Neural progenitor cell (in vitro differentiated cells): ENCODE data around the gene GAPT. TPM values are rescaled to one million over a fixed set of nuclear protein-coding genes. Genes with fewer than 3 reads are reported as not detected.
A peak's percentile ranks its signal among the peaks of the same experiment; 100 is the strongest.

Experiments used
- DNase-seq: peaks from one replicate; pipeline ENCODE4 v3.0.0-alpha.2; 2016; ENCODE audit warnings: low spot score
- H2AFZ ChIP-seq: fragments of 200-600 bp; sonication (generic); replicated peaks from 2 replicates; pipeline ENCODE4 v1.6.1; 2016; ENCODE audit warnings: antibody characterized with exemption
- H3F3A ChIP-seq: fragments of 200-600 bp; sonication (generic); 2 replicates; pipeline ENCODE4 v1.6.1; 2016; ENCODE audit warnings: antibody characterized with exemption, low read depth
- H3K27ac ChIP-seq: fragments of 200-600 bp; sonication (generic); 2 replicates; pipeline ENCODE4 v1.5.1; 2016; ENCODE audit warnings: mild to moderate bottlenecking
- H3K27me3 ChIP-seq: fragments of 200-600 bp; sonication (generic); 2 replicates; pipeline ENCODE4 v1.6.1; 2016; ENCODE audit warnings: mild to moderate bottlenecking, moderate library complexity
- H3K36me3 ChIP-seq: fragments of 200-600 bp; sonication (generic); 2 replicates; pipeline ENCODE4 v1.5.1; 2016
- H3K4me1 ChIP-seq: fragments of 200-600 bp; sonication (generic); 2 replicates; pipeline ENCODE4 v1.6.1; 2016; ENCODE audit warnings: mixed run types
- H3K4me2 ChIP-seq: fragments of 200-600 bp; sonication (generic); 2 replicates; pipeline ENCODE4 v1.6.1; 2016
- H3K4me3 ChIP-seq: fragments of 200-600 bp; sonication (generic); 2 replicates; pipeline ENCODE4 v1.5.1; 2016
- H3K79me2 ChIP-seq: fragments of 200-600 bp; sonication (generic); 2 replicates; pipeline ENCODE4 v1.6.1; 2016; ENCODE audit warnings: low read depth
- H3K9ac ChIP-seq: fragments of 200-600 bp; sonication (generic); 2 replicates; pipeline ENCODE4 v1.6.1; 2016
- H3K9me3 ChIP-seq: fragments of 200-600 bp; sonication (generic); 2 replicates; pipeline ENCODE4 v1.5.1; 2016; ENCODE audit warnings: low read depth
- H4K20me1 ChIP-seq: fragments of 200-600 bp; sonication (generic); 2 replicates; pipeline ENCODE4 v1.6.1; 2016; ENCODE audit warnings: low read depth
- H3K27ac Mint-ChIP-seq: 3 replicates; pipeline ENCODE4 v1.8.0; 2021; ENCODE audit warnings: mixed read lengths
- H3K27me3 Mint-ChIP-seq: 2 replicates; pipeline ENCODE4 v1.8.0; 2022; ENCODE audit warnings: low read depth, mild to moderate bottlenecking, inconsistent platforms, moderate library complexity, mixed read lengths; ENCODE audit not compliant: insufficient read depth
- H3K36me3 Mint-ChIP-seq: 3 replicates; pipeline ENCODE4 v1.8.0; 2021; ENCODE audit warnings: mixed read lengths
- H3K4me1 Mint-ChIP-seq: 3 replicates; pipeline ENCODE4 v1.8.0; 2021; ENCODE audit warnings: mixed read lengths
- H3K4me3 Mint-ChIP-seq: 3 replicates; pipeline ENCODE4 v1.8.0; 2021; ENCODE audit warnings: mild to moderate bottlenecking, moderate library complexity, mixed read lengths
- H3K9me3 Mint-ChIP-seq: 3 replicates; pipeline ENCODE4 v1.8.0; 2020; ENCODE audit warnings: mixed read lengths
- EZH2 ChIP-seq: fragments of 200-600 bp; sonication (generic); IDR thresholded peaks from 2 replicates; pipeline ENCODE4 v1.6.1; 2017; ENCODE audit warnings: antibody characterized with exemption, mild to moderate bottlenecking, moderate library complexity
- EZH2phosphoT487 ChIP-seq: fragments of 200-600 bp; sonication (generic); IDR thresholded peaks from 2 replicates; pipeline ENCODE4 v1.6.1; 2017; ENCODE audit warnings: antibody characterized with exemption
- total RNA-seq: library from RNA; depleted of rRNA; stranded (reverse); fragments of >200 nt; gene quantifications from 2 replicates; pipeline ENCODE4 v1.2.3, GENCODE V29; 2015; ENCODE audit warnings: low replicate concordance
- TF ChIP-seq, protein P1 (sequence below): fragments of 200-600 bp; sonication (generic); IDR thresholded peaks from 2 replicates; pipeline ENCODE4 v1.5.1; 2017; ENCODE audit warnings: antibody characterized with exemption, mild to moderate bottlenecking

GAPT gene
- total RNA-seq, 1 donor from 2014 or later = not detected

DNA sequence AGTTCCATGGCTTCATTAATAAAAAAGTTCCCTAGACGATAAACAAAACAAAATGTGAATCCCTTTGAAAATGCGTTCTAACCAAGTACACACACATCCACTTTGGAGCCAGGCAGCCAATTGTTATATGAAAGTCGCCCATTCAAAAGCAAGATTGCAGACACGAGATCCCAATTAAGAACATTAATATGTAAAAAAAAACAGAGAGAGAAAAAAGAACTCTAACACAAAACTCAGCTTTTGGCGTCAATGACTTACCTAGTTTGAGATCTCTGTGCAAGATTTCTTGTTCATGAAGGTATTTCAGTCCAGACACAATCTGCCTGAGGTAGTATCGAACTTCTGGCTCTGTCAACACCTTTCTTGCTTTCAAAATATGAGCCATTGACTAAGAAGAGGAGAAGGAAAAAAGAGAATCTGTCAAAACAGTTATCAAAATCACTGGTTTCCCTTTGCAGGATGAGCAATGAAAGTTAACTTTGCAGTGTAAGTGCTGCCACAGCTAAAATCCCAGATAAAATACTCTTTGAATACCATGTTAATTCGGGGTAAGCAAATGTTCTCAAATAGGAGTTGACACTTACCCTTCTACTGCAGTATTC is 33.0 kb upstream of the GAPT start:
- H3K4me1 ChIP-seq = peaks cover 5% of the 10 kb centered on the region
- no peak overlapping the region for H3K9ac ChIP-seq
- TF ChIP-seq, protein P1, sequence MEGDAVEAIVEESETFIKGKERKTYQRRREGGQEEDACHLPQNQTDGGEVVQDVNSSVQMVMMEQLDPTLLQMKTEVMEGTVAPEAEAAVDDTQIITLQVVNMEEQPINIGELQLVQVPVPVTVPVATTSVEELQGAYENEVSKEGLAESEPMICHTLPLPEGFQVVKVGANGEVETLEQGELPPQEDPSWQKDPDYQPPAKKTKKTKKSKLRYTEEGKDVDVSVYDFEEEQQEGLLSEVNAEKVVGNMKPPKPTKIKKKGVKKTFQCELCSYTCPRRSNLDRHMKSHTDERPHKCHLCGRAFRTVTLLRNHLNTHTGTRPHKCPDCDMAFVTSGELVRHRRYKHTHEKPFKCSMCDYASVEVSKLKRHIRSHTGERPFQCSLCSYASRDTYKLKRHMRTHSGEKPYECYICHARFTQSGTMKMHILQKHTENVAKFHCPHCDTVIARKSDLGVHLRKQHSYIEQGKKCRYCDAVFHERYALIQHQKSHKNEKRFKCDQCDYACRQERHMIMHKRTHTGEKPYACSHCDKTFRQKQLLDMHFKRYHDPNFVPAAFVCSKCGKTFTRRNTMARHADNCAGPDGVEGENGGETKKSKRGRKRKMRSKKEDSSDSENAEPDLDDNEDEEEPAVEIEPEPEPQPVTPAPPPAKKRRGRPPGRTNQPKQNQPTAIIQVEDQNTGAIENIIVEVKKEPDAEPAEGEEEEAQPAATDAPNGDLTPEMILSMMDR = no peak
- no peak for TF ChIP-seq EZH2phosphoT487
- no peak for TF ChIP-seq EZH2
- peaks cover 24% of the 10 kb centered on the region for H3K36me3 Mint-ChIP-seq
- H3K27ac ChIP-seq = no peak overlapping the region
- DNase-seq = no peak
- H3K27me3 Mint-ChIP-seq = peaks cover 3% of the 10 kb centered on the region
- H3K79me2 ChIP-seq = no peaks in the 10 kb centered on the region
- H2AFZ ChIP-seq = no peak overlapping the region
- no peaks in the 10 kb centered on the region for H3F3A ChIP-seq
- no peaks in the 10 kb centered on the region for H3K9me3 ChIP-seq
- H3K4me1 Mint-ChIP-seq = peaks cover 3% of the 10 kb centered on the region
- H3K9me3 Mint-ChIP-seq = no peaks in the 10 kb centered on the region
- H3K4me3 ChIP-seq = peak overlapping the region; percentile 63
- peak overlapping the region; percentile 91 for H3K4me3 Mint-ChIP-seq
- H3K4me2 ChIP-seq = peak overlapping the region; percentile 93
- H3K36me3 ChIP-seq = no peaks in the 10 kb centered on the region
- H4K20me1 ChIP-seq = no peaks in the 10 kb centered on the region
- H3K27ac Mint-ChIP-seq = no peak overlapping the region
- peaks cover 17% of the 10 kb centered on the region for H3K27me3 ChIP-seq

DNA sequence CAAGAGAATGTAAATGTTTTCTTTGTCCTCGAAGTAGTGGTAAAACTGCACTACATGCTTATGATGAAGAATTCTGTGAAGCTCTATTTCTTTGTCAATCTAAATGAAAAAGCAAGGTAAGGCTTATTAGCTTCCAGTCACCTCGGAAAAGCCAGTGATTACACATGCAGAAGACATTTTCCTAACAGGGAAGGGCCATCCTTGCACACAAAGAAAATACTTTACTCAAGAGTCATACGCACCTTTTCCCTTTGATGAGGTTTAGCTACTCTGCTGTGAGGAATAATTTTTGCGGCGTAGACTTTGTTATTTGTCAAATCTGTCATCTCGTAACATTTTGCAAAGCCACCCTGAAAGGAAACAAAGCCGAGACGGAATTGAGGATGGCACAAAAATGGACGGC is 32.5 kb upstream of the GAPT start:
- Histone ChIP-seq H3K4me3 (peak overlapping the region; percentile 63), H3K9ac (peak overlapping the region; percentile 14), H2AFZ (no peak overlapping the region), H3K36me3 (no peaks in the 10 kb centered on the region), H3K27ac (no peak overlapping the region), H3K9me3 (no peaks in the 10 kb centered on the region), H3K27me3 (peaks cover 17% of the 10 kb centered on the region), H4K20me1 (no peaks in the 10 kb centered on the region), H3K79me2 (no peaks in the 10 kb centered on the region), H3K4me1 (peaks cover 5% of the 10 kb centered on the region), H3F3A (no peaks in the 10 kb centered on the region), H3K4me2 (peak overlapping the region; percentile 93)
- no peak for DNase-seq
- peak overlapping the region; percentile 91 for H3K4me3 Mint-ChIP-seq
- H3K27ac Mint-ChIP-seq = no peak overlapping the region
- TF ChIP-seq, protein P1 = no peak
- no peak for TF ChIP-seq EZH2
- no peak for TF ChIP-seq EZH2phosphoT487
- no peaks in the 10 kb centered on the region for H3K9me3 Mint-ChIP-seq
- H3K36me3 Mint-ChIP-seq = peaks cover 23% of the 10 kb centered on the region
- peaks cover 3% of the 10 kb centered on the region for H3K27me3 Mint-ChIP-seq
- H3K4me1 Mint-ChIP-seq = peaks cover 3% of the 10 kb centered on the region

DNA sequence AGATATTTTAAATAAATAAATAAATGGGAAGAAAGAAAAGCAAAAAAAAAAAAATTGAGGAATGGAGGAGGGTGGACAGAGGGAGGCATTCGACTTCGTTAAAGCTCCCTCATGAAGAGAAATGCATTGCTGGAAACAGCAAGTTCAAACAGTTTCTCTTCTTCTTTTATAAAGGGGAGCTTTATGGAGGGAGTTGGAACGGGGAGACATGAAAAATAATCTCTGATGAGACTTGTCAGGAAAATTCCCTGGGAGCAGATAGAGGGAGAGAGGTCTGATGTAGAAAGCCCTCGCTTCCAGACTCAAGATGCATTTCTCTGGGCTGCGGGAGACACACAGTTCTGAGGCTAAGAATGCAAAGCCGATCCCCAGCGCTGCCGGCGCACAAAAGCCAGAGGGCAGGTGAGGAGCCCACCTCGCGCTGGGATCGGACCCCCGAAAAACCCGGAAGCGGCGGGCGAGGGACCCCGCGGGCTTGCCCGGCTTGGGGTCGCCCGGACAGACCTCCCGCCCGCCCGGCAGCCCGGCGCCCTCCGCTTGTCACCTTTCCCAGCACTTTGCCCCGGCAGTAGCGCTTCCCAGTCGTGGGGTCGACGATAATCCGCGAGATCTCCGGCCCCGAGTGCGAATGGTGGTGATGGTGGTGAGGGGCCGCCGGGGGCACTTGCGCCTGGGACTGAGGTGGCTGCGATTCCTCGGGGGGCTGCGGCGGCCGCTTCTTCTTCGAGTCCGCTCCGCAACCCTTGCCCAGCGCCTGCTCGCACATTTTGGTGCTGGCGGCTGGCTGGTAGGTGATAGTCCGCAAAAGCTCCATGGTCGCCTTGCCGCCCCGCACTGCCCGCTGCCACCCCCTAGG is 31.9 kb upstream of the GAPT start:
- peak overlapping the region; percentile 87 for H3K27ac Mint-ChIP-seq
- no peaks in the 10 kb centered on the region for H3K9me3 Mint-ChIP-seq
- Histone ChIP-seq H3K4me1 (peaks cover 5% of the 10 kb centered on the region), H3K27ac (no peak overlapping the region), H3K4me2 (peak overlapping the region; percentile 93), H3K9ac (peak overlapping the region; percentile 14), H3K79me2 (no peaks in the 10 kb centered on the region), H2AFZ (peak overlapping the region; percentile 82), H3F3A (no peaks in the 10 kb centered on the region), H3K27me3 (peaks cover 17% of the 10 kb centered on the region), H3K9me3 (no peaks in the 10 kb centered on the region), H3K4me3 (peak overlapping the region; percentile 63), H4K20me1 (no peaks in the 10 kb centered on the region), H3K36me3 (no peaks in the 10 kb centered on the region)
- H3K4me3 Mint-ChIP-seq = peak overlapping the region; percentile 91
- DNase-seq = peak; percentile 73
- peaks cover 19% of the 10 kb centered on the region for H3K36me3 Mint-ChIP-seq
- peaks cover 3% of the 10 kb centered on the region for H3K27me3 Mint-ChIP-seq
- TF ChIP-seq EZH2 (no peak), EZH2phosphoT487 (no peak)
- TF ChIP-seq, protein P1 = no peak
- peaks cover 3% of the 10 kb centered on the region for H3K4me1 Mint-ChIP-seq
